Measurements from ENCODE around the gene INPP5F.

Gene INPP5F
- total RNA-seq, result 18.3 to 24.7 reads per million in 2 donors

GRCh38 chr10:119725828-119726675 lies at the start of gene INPP5F:
Gene INPP5F, plus strand, starts transcription at chr10:119726050. Its CDS starts 213 bp downstream, at chr10:119726263.
- peak; percentile 99 for DNase-seq

GRCh38 chr10:119677126-119677525 lies 48.7 kb upstream of the INPP5F start:
- no peak for DNase-seq

GRCh38 chr10:119677904-119678755 lies 47.7 kb upstream of the INPP5F start:
- no peak for DNase-seq

GRCh38 chr10:119679480-119679829 lies 46.4 kb upstream of the INPP5F start:
- no peak for DNase-seq

- no peak for DNase-seq
Observed at GRCh38 chr10:119680050-119680449, 45.8 kb upstream of the INPP5F start.

- no peak for DNase-seq
Observed at GRCh38 chr10:119680650-119681081, 45.2 kb upstream of the INPP5F start.

GRCh38 chr10:119686465-119687191 lies 39.2 kb upstream of the INPP5F start:
- DNase-seq, result peak; percentile 81

- no peak for DNase-seq
Observed at GRCh38 chr10:119687192-119688032, 38.4 kb upstream of the INPP5F start.

- DNase-seq, result no peak
Observed at GRCh38 chr10:119688033-119688508, 37.8 kb upstream of the INPP5F start.

GRCh38 chr10:119689016-119689580 lies 36.8 kb upstream of the INPP5F start:
- no peak for DNase-seq

GRCh38 chr10:119691726-119692125 lies 34.1 kb upstream of the INPP5F start:
- DNase-seq, result no peak

- DNase-seq, result no peak
Observed at GRCh38 chr10:119693262-119693957, 32.4 kb upstream of the INPP5F start.

GRCh38 chr10:119694608-119695007 lies 31.2 kb upstream of the INPP5F start:
- DNase-seq, result no peak

GRCh38 chr10:119700321-119700954 lies 25.4 kb upstream of the INPP5F start:
- DNase-seq, result no peak

GRCh38 chr10:119701861-119702260 lies 24.0 kb upstream of the INPP5F start:
- DNase-seq, result no peak

- DNase-seq, result no peak
Observed at GRCh38 chr10:119702583-119702982, 23.3 kb upstream of the INPP5F start.

- no peak for DNase-seq
Observed at GRCh38 chr10:119703903-119704508, 21.8 kb upstream of the INPP5F start.

GRCh38 chr10:119705434-119705831 lies 20.4 kb upstream of the INPP5F start:
- DNase-seq, result no peak

- DNase-seq, result no peak
Observed at GRCh38 chr10:119706521-119707278, 19.1 kb upstream of the INPP5F start.
